ENCODE data around the gene NRROS.

DNA sequence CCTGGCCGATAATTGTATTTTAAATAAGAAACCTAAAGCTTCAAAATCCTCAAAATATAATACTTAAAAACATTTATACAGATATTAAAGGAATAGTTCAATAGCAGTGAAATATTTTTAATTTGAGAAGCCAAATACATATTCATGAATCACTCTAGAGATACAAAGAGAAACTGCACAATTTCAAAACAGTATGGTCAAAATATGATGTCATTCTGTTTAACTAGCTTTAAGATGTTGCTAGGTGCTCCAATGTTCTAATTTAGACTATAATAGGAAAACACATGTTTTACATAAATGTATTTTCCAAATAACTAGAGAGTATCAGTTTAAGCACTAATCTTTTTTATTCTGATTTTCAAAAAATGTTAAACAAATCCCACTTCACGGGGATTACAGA, 10.3 kb upstream of the NRROS start:
- TF ChIP-seq POLR2A (IDR thresholded peaks at IDR 0.05; ENCODE audit: low read length) (no peak), GATA1 (IDR thresholded peaks at IDR 0.05; ENCODE audit: low read depth, low read length) (no peak)
